Measurements from ENCODE around the gene FABP7.

The FABP7 gene

GRCh38 chr6:122766256-122766655 lies 13.3 kb upstream of the FABP7 start:
- Histone ChIP-seq H3K27ac (ENCODE audit: low read length, poor library complexity, severe bottlenecking) (no peak overlapping the region), H3K4ac (ENCODE audit: low read depth in 1 of 2, low read length in 2 of 2) (no peak overlapping the region), H3K4me3 (ENCODE audit: insufficient read depth in 1 of 2, low read depth in 1 of 2, low read length in 2 of 2) (no peak overlapping the region), H4K91ac (ENCODE audit: low read length) (no peak overlapping the region), H3K23ac (ENCODE audit: low read length in 2 of 2) (no peak overlapping the region), H3K79me1 (replicated peaks; ENCODE audit: low read length, poor library complexity, severe bottlenecking) (no peaks in the 10 kb centered on the region), H3K18ac (ENCODE audit: low read depth in 1 of 2, low read length in 2 of 2) (no peak overlapping the region), H2AFZ (ENCODE audit: low read depth, low read length) (no peak overlapping the region), H3K9ac (ENCODE audit: low read length) (no peak overlapping the region), H2BK15ac (ENCODE audit: low read depth, poor library complexity, severe bottlenecking) (no peak overlapping the region), H2BK5ac (ENCODE audit: low read depth, low read length, poor library complexity, severe bottlenecking) (no peak overlapping the region), H3K14ac (ENCODE audit: low read length in 2 of 2) (no peak overlapping the region), H3K9me3 (ENCODE audit: control insufficient read depth, low read length) (no peaks in the 10 kb centered on the region), H2BK12ac (ENCODE audit: low read length in 2 of 2) (no peak overlapping the region), H2AK5ac (ENCODE audit: low read length, severe bottlenecking) (no peak overlapping the region), H3K36me3 (ENCODE audit: control insufficient read depth in 1 of 2, insufficient read depth in 2 of 2, low read depth in 1 of 2, low read length in 2 of 2) (no peaks in the 10 kb centered on the region), H3K4me1 (ENCODE audit: control insufficient read depth, insufficient read depth, low read depth, low read length) (no peaks in the 10 kb centered on the region), H3K4me2 (ENCODE audit: low read length, poor library complexity, severe bottlenecking) (no peak overlapping the region), H3K27me3 (ENCODE audit: control insufficient read depth in 1 of 2, insufficient read depth in 1 of 2, low read length in 2 of 2) (no peaks in the 10 kb centered on the region), H2BK120ac (ENCODE audit: low read depth, low read length) (no peak overlapping the region), H4K8ac (ENCODE audit: low read length) (no peak overlapping the region)
- DNase-seq, result no peak

GRCh38 chr6:122770835-122771601 lies 8.5 kb upstream of the FABP7 start:
- Histone ChIP-seq H2BK5ac (ENCODE audit: low read depth, low read length, poor library complexity, severe bottlenecking) (no peak overlapping the region), H4K91ac (ENCODE audit: low read length) (no peak overlapping the region), H3K4me1 (ENCODE audit: control insufficient read depth, insufficient read depth, low read depth, low read length) (no peaks in the 10 kb centered on the region), H3K14ac (ENCODE audit: low read length in 2 of 2) (no peak overlapping the region), H2AFZ (ENCODE audit: low read depth, low read length) (no peak overlapping the region), H3K4me3 (ENCODE audit: insufficient read depth in 1 of 2, low read depth in 1 of 2, low read length in 2 of 2) (no peak overlapping the region), H3K4me2 (ENCODE audit: low read length, poor library complexity, severe bottlenecking) (no peak overlapping the region), H3K18ac (ENCODE audit: low read depth in 1 of 2, low read length in 2 of 2) (no peak overlapping the region), H3K36me3 (ENCODE audit: control insufficient read depth in 1 of 2, insufficient read depth in 2 of 2, low read depth in 1 of 2, low read length in 2 of 2) (no peaks in the 10 kb centered on the region), H2BK120ac (ENCODE audit: low read depth, low read length) (no peak overlapping the region), H3K9ac (ENCODE audit: low read length) (no peak overlapping the region), H3K9me3 (ENCODE audit: control insufficient read depth, low read length) (no peaks in the 10 kb centered on the region), H4K8ac (ENCODE audit: low read length) (no peak overlapping the region), H2BK12ac (ENCODE audit: low read length in 2 of 2) (no peak overlapping the region), H2AK5ac (ENCODE audit: low read length, severe bottlenecking) (no peak overlapping the region), H2BK15ac (ENCODE audit: low read depth, poor library complexity, severe bottlenecking) (no peak overlapping the region), H3K27me3 (ENCODE audit: control insufficient read depth in 1 of 2, insufficient read depth in 1 of 2, low read length in 2 of 2) (no peaks in the 10 kb centered on the region), H3K79me1 (replicated peaks; ENCODE audit: low read length, poor library complexity, severe bottlenecking) (no peaks in the 10 kb centered on the region), H3K27ac (ENCODE audit: low read length, poor library complexity, severe bottlenecking) (no peak overlapping the region), H3K23ac (ENCODE audit: low read length in 2 of 2) (no peak overlapping the region), H3K4ac (ENCODE audit: low read depth in 1 of 2, low read length in 2 of 2) (no peak overlapping the region)
- DNase-seq, result no peak
- WGBS, result no CpG with 5 or more reads among the region's 1 CpG

- Histone ChIP-seq H3K18ac (ENCODE audit: low read depth in 1 of 2, low read length in 2 of 2) (no peak overlapping the region), H3K9ac (ENCODE audit: low read length) (no peak overlapping the region), H3K9me3 (ENCODE audit: control insufficient read depth, low read length) (no peaks in the 10 kb centered on the region), H3K23ac (ENCODE audit: low read length in 2 of 2) (no peak overlapping the region), H2BK120ac (ENCODE audit: low read depth, low read length) (no peak overlapping the region), H3K79me1 (replicated peaks; ENCODE audit: low read length, poor library complexity, severe bottlenecking) (no peaks in the 10 kb centered on the region), H3K4me1 (ENCODE audit: control insufficient read depth, insufficient read depth, low read depth, low read length) (no peaks in the 10 kb centered on the region), H4K91ac (ENCODE audit: low read length) (no peak overlapping the region), H3K4ac (ENCODE audit: low read depth in 1 of 2, low read length in 2 of 2) (no peak overlapping the region), H2AFZ (ENCODE audit: low read depth, low read length) (no peak overlapping the region), H4K8ac (ENCODE audit: low read length) (no peak overlapping the region), H3K4me2 (ENCODE audit: low read length, poor library complexity, severe bottlenecking) (no peak overlapping the region), H2AK5ac (ENCODE audit: low read length, severe bottlenecking) (no peak overlapping the region), H3K36me3 (ENCODE audit: control insufficient read depth in 1 of 2, insufficient read depth in 2 of 2, low read depth in 1 of 2, low read length in 2 of 2) (no peaks in the 10 kb centered on the region), H3K4me3 (ENCODE audit: insufficient read depth in 1 of 2, low read depth in 1 of 2, low read length in 2 of 2) (no peak overlapping the region), H3K27ac (ENCODE audit: low read length, poor library complexity, severe bottlenecking) (no peak overlapping the region), H3K27me3 (ENCODE audit: control insufficient read depth in 1 of 2, insufficient read depth in 1 of 2, low read length in 2 of 2) (no peaks in the 10 kb centered on the region), H3K14ac (ENCODE audit: low read length in 2 of 2) (no peak overlapping the region), H2BK5ac (ENCODE audit: low read depth, low read length, poor library complexity, severe bottlenecking) (no peak overlapping the region), H2BK12ac (ENCODE audit: low read length in 2 of 2) (no peak overlapping the region), H2BK15ac (ENCODE audit: low read depth, poor library complexity, severe bottlenecking) (no peak overlapping the region)
- DNase-seq, result no peak
- WGBS, result 69% methylated on average over 3 of the region's 3 CpGs
Observed at GRCh38 chr6:122772724-122773415, 6.6 kb upstream of the FABP7 start.

GRCh38 chr6:122775975-122776374 lies 3.5 kb upstream of the FABP7 start:
- Histone ChIP-seq H4K8ac (ENCODE audit: low read length) (no peak overlapping the region), H4K91ac (ENCODE audit: low read length) (no peak overlapping the region), H3K27ac (ENCODE audit: low read length, poor library complexity, severe bottlenecking) (no peak overlapping the region), H3K4me2 (ENCODE audit: low read length, poor library complexity, severe bottlenecking) (no peak overlapping the region), H3K23ac (ENCODE audit: low read length in 2 of 2) (no peak overlapping the region), H3K14ac (ENCODE audit: low read length in 2 of 2) (no peak overlapping the region), H3K9ac (ENCODE audit: low read length) (no peak overlapping the region), H3K79me1 (replicated peaks; ENCODE audit: low read length, poor library complexity, severe bottlenecking) (no peaks in the 10 kb centered on the region), H2BK5ac (ENCODE audit: low read depth, low read length, poor library complexity, severe bottlenecking) (no peak overlapping the region), H3K9me3 (ENCODE audit: control insufficient read depth, low read length) (no peaks in the 10 kb centered on the region), H3K4me1 (ENCODE audit: control insufficient read depth, insufficient read depth, low read depth, low read length) (no peaks in the 10 kb centered on the region), H2AFZ (ENCODE audit: low read depth, low read length) (no peak overlapping the region), H3K18ac (ENCODE audit: low read depth in 1 of 2, low read length in 2 of 2) (no peak overlapping the region), H3K4me3 (ENCODE audit: insufficient read depth in 1 of 2, low read depth in 1 of 2, low read length in 2 of 2) (no peak overlapping the region), H3K27me3 (ENCODE audit: control insufficient read depth in 1 of 2, insufficient read depth in 1 of 2, low read length in 2 of 2) (peaks cover 0 to 12% of the 10 kb centered on the region in 2 experiments), H3K36me3 (ENCODE audit: control insufficient read depth in 1 of 2, insufficient read depth in 2 of 2, low read depth in 1 of 2, low read length in 2 of 2) (no peaks in the 10 kb centered on the region), H2AK5ac (ENCODE audit: low read length, severe bottlenecking) (no peak overlapping the region), H2BK15ac (ENCODE audit: low read depth, poor library complexity, severe bottlenecking) (no peak overlapping the region), H2BK12ac (ENCODE audit: low read length in 2 of 2) (no peak overlapping the region), H3K4ac (ENCODE audit: low read depth in 1 of 2, low read length in 2 of 2) (no peak overlapping the region), H2BK120ac (ENCODE audit: low read depth, low read length) (no peak overlapping the region)
- no peak for DNase-seq
